Activated naive CD4-positive, alpha-beta T cell (primary cell): ENCODE results near the gene MRPL23.

Experiments
- DNase-seq, 4 experiments: peaks; one replicate each; lab custom pipeline; 2025; lab: John Stamatoyannopoulos, UW

MRPL23 gene

DNA sequence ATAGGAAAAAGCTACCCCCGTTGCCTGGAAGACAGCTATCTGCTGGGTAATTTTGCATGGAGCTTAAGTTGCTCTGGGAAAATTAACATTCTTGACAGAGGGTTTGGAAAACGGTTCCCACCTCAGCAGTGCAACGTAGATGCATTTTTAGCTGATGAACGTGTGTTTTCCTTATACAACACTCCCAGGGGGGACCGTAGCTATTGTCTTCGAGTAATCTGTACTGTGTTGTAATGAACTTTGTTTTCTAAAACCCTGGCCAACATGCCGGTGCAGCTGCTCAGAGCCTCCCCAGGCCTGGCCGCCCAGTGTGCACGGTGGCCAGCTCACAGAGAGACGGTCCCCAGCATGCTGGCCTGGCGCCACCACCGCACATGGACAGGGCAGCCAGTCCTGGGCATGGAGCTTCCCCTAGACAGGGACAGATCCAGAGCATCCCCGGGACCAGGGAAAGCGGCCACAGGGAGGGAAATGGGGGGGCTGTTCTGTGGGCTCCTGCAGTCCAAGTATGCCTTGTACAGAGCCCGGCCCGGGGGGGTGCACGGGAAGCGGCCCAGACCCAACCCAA, 25.5 kb upstream of the MRPL23 start:
- DNase-seq, result no peak

DNA sequence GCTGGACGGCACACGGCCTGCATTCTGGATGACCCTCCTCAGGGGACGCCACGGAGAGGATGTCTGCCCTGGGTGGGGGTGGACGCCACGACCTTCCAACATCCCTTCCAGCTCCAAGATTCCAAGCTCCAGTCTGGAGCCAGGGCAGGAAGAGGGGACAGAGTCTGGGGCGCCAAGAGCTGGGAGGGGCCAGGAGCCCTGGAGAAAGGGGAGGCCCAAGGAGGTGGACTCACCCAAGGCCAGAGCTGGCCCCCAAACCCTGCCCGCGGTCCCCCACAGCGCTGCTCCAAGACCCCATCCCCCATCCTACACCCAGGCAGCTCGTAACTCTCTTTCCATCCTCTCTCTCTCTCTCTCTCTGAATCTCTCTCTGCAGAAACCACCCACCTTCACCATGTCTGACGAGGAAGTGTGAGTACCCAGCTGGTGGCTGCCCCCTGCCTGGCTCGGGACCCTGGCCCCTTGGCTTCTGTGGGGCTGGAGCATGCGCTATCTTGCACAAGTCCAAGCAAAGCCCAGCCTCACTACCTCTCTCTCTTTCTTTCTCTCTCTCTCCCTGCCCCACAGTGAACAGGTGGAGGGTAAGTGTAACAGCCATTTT, 24.6 kb upstream of the MRPL23 start:
- DNase-seq, result no peak

DNA sequence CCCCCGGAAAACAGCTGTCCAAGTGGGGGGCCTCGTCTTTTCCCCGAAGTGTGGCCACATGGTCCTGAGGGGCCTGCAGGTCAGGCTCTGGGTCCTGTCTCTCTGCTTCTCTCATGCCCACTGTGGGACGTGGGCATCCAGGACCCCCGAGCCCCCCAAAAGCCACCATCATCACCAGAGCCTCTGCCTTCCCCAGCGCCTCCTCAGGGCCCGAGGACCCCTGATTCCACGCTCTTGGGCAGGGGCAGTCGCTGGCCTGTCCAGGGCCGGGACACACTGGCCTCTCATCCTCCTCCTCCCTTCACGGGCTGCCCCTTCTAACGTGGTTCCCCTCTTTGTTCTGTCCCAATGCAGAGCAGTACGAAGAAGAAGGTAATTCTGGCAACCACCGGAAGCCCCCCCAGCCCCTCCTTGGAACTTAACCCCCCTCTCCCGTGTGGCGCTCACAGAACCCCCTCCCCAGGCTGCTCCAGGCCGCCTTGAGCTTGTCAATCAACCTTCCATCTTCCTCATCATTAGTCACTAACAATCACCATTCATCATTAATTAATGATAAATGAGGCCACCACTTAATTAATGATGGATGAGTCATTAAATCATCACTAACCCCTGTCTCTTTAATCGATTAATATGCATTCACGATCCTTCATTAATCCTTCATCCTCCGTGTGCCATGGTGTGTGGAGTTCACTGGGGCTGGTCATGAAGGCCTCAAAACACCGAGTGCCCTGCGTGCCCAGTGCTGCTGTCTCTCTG, 23.8 kb upstream of the MRPL23 start:
- no peak for DNase-seq

DNA sequence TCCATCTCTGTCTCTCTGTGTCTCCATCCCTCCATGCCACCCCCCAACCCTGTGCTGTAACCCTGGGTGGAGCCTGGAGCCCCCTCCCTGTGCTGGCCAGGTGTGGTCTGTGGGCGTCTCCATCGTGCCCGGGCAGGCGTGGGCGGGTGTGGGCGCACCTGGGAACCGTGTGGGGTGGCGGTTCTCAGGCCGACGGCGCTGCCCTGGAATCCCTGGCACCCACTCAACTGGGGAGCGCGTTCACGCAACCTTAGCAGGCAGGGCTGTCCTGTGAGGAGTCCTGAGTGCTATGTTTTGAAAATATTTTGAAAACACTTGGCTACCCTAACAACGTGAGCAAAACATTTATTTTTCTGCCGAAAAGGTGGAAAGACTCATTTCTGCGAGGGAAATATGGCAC, 23.0 kb upstream of the MRPL23 start:
- no peak for DNase-seq

DNA sequence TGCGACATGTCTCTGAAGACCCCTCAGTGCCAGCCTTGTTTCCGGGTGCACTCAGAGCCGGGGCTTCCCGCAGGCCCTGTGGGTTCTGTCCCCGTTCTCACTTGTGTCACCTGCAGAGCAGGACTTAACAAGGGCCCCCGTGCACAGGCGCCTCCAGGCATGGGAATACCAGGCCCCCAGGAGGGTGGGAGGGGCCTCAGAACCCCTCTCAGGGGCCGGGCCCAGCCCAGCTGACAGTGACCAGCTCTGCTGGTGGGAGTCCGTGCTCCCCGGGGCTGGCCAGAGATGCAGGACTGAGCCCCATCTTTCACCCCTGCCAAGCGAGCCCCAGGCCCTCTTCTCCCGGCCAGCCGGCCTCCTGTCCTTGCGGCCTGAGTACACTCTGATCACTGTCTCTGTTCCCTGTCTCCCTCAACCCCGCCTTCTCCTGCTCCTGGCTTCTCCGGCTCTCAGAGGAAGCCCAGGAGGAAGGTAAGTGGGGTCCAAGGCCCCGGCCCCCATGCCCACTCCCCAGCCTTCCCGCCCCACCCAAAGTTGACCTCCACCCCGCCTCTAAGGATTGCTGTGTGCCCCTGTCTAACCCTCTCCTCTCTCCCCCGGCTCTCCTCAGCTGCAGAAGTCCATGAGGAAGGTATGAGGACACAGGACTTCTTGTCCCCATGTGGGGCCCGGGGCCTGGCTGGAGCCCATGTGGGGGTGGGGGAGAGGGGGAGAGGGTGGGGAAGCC, 22.3 kb upstream of the MRPL23 start:
- no peak for DNase-seq

DNA sequence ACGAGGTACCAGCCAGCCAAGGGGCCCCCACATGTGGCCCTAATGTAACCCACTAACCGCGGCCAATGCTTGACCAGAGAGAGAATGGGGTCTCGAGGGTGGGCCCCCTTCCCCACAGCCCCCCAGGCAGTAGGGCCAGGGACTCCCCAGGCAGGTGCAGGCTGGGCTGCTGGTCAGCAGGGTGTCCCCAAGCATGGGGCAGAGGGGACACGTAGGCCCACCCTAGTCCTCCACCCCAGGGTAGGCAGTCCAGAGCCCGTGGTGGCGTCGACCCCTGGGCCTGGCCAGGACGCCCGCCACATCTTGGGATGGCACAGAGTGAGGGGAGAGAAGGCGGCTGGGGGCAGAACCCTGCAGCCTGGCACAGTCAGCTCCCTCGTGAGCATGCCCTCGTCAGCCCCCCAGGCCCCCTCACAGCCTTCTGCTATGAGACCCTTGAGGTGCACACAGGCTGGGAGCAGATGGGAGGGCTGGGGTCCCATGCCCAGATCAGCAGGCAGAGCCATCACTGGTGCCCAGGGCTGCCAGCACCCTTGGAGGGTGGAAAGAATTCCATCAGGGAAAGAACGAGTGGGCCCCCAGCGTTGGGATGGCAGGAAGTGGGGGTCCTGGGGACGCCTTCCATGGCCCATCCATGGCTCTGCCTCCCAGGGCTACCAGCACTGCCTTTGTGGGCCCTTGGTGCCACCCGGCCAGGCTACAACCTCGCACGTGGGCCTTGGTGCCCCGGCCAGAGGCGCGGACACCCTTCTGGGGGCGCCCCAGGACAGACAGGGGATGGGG, 21.6 kb upstream of the MRPL23 start:
- no peak for DNase-seq

DNA sequence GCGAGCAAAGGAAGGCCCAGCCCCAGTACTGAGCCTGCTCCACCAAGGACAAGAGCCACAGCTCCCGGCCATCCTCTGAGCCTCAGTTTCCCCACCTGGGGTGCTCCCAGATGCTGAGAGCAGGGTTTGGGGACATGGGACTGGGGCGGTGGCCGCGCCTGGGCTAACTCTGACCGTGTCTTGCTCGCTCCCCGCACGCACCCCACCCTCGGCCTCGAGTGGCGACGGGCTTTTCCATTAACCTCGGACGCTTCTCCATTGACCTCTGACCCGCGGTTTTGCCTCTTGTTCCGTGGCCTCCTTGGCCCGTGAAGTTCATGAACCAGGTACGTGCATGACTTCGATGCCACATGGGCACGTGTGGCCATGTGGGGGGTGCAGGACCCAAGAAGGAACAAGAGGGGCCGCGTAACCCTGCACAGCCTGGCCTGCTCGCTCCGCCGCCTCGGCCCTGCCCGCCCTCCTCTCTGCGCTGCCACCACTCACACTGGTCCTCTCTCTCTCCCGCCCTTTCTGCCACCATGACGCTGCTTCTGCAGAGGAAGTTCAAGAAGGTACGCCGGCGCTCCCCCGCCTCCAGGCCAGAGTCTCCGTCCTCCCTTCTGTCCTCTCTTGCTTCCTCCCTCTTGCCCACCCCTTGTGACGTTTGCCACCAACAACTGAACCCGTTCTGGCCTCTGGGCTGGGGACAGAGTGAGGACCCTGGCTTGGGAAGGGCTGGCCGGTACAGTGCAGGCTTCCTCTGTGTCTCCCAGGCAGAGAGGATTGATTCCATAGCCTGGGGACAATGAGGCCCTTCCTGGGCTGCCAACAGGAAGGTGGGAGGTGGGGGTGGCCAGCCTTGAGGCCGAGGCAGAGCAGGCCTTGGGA, 20.7 kb upstream of the MRPL23 start:
- DNase-seq, result no peak

DNA sequence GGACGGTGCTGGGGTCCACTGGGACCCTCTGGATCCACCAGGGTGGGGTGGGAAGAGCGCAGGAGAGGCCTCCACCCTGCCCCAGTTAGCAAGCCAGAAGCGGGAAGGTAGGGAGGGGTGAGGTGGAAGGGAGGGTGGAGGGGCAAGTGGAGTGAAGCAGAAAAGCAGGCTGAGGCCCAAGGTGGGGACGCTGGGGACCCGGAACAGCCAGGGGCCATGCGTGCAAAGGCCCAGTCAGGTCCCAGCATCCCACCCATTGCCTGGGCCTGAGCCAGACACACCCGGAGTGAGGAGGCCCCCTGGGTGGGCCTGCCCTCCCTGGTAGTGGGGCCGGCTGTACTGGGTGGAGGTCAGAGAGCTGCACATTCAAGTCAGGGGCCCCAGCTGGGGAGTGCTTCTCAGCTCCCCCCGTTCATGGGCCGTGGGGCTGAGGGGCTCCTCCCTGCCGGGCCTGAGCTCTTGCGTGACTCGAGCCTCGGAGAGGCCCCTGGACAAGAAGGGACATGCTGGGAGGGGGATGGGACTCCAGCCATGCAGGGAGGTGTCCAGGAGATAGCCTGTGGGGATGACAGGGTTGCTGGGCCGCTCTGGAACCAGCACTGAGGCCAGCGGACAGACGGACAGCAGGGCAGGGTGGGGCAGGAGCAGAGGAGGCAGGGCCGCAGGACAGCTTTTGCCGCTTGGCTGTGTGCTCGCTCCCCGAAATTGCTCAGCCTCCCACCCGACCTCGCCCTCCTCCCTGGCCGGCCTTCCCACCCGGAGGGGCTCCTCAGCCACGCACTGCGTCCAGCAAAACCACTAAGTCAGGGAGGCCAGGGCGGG, 19.9 kb upstream of the MRPL23 start:
- no peak for DNase-seq

DNA sequence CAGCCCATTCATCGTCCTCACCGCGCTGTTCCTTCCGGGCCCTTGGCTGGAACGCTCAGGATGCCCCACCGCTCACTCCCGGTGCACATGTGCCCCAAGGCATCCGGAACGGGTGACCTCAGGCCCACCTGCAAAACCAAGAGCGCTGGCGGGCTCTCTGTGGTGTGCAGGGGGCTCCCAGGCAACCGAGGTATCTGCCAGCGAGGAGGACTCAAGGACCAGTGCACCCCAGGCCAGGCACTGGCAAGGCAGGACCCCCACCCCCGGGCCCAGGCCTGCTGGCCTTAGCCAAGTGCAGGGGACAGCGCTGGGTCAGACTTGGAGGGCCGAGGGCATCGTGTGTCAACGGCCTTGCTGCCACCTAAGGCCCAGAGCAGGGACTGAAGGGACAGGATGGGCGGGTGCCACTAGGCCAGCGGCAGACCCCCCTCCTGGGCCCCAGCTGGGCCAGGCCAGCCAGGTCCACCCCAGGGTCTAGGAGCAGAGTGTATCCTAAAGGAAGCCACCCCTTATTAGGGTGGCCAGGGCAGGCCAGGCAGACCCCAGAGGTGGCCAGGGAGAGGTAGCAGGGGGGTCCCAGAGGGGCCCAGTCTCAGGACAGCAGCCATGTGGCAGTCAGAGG, 19.2 kb upstream of the MRPL23 start:
- no peak for DNase-seq

DNA sequence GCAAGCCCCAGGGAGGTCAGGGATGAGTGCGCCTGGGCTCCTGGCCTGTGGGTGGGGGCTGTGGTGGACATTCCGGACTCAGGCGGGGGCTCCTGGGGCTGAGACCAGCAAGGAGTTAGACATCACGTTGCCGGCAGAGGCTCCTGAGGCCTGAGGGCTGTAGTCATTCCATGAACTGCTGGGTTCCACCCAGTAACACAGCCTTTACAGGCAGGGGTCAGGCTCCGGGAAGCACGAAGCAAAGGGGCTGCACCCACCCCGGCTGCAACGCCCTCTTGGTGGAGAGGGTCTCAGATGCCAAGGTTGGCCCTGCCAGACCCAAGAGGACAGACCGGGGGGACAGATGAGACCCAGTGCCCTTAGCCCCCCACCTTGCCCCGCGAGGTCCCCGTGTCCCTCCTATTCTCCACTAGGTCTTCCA, 18.7 kb upstream of the MRPL23 start:
- DNase-seq, result no peak

DNA sequence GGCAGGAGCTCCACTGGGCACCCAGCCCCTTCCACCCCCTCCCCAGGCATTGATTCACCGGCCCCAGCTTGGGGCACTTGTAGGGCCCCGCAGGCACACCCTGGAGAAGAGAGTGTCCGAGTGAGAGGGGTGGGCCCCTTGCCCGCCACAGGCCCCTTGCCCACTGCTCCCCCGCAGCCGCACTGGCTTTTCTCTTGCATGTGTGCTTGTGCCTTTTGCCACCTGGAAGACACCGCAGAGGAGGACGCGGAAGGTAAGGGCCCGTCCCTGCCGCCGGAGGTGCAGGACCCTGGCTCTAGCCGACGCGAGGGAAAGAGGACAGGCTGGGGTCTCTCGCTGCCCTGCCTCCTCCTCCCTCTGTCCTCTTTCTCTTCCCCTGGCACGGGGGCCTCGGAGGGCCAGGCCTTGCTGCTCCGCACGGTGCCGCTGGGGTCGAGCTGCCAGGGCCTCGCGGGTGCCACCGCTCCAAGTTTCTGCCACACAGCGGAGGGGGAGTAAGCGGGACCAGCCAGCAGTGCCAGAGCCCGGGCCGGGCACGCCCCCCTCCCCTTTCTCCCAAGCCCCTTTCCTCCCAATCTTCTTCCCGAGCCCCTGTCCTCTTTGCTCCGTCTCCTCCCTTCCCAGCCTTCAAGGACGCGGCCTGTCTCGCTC, 18.1 kb upstream of the MRPL23 start:
- no peak for DNase-seq

DNA sequence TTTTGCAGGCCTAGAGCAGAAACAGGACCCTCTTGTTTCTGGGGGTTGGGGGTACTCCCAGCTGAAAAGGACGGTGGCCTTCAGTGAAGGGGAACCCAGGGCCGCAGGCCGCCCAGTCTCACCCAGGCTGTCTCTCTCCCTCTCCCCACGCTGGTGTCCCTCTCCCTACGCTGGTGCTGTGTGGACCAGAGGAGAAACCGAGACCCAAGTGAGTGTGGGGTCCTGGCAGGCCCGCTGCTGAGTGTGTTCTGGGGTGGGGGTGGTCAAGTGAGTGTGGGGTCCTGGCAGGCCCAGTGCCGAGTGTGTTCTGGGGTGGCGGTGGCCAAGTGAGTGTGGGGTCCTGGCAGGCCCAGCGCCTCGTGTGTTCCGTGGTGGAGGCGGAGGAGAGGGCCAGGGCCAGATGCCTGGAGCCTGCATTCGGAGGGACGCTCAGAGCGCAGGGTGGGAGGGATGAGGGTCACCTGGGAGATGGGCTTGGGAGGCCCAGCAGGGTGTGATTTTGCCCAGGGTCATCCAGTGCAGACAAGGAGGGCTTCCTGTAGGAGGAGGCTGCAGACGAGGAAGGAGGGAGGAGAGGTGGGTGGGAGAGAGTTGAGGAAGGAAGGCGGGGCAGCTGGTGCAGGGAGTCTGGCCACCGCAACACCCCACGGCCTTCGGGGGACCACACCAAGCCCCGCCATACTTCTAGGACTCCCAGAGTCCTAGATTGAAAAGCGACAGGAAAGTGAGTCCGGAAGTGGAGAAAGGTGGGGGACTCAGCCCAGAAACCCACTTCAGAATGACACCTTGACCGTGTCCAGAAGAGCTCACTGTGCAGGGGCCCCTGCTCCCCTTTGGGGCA, 17.3 kb upstream of the MRPL23 start:
- DNase-seq, result no peak

DNA sequence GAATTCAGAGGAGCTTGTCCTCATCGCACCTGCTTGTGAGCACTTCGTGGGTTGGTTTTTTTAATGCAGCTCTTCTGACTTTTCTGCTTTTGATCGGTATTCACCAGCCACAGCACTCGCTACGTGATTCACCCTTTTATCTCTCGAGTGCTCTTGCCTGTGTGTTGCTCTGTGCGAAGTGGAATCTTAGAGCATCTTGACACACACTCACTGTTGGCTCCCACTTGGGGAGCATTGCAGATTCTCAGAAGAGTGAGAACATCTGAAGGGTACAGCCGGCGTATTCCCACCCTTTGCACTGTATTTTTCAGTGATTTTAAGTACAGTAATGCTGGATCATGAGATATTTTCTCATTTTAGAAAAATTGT, 16.7 kb upstream of the MRPL23 start:
- no peak for DNase-seq

DNA sequence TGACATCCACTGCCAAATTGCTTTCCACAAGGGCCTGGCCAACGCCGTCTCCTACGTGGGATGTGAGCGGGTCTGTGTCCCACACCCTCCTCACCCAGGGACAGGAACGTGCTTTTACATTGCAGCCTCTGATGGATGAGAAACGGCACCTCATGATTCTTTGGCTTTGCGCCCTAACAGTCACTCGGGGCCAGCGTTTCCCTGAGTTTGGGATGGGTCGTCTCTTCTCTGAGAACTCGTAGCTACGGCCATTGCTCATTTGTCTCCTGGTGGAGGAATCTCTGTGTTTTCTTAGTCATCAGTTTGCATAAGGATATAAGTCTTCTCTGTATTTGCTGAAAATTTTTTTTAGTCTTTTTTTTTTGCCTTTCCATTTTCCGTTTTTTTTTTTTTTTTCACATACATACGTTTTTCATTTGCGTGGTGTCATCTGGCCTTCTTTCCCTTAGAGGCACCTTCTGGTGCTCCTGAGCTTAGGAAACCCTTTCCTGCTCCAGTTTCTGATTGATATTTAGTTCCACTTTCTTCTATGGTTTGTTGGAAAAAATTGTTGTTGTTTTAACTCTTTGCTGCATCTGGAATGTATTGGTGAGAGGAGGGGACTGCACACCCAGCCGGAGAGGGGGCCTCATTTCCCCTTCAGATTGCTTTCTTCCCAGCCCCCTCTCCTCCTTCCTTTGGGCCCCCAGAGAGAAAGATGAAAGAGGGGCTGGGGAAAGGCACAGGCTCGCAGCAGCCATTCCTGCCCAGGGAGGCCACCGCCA, 15.6 kb upstream of the MRPL23 start:
- no peak for DNase-seq

DNA sequence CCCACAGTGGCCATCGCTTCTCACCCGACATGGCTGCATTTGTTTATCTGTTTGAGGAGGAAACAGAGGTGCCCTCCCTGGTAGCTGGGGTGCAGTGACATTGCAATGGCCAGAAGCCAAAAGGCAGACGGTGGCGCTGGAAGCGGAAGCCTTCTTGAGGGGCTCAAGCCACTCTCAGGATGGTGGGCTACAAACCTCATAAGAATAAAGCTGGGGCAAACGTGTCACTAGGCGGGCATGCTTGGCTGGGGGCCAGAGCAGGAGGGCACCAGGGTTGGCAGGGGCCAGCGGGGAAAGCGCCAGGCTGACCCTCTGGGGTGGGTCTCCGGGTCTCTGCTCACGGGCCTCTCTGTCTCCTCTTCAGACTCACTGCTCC, 15.0 kb upstream of the MRPL23 start:
- no peak for DNase-seq

DNA sequence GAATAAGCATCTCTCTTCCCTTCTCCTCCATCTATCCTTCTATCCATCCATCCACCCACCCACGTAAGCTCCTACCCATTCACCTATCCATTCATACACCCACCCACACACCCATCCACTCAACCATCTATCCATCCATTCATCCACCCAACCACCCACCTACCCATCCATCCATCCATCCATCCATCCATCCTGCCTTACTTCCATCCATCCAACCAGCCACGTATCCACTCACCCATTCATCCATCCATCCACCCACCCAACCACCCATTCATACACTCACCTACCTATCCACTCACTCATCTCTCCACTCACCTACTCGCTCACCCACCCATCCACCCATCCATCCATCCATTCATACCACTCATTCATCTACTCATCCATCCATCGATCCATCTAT, 14.5 kb upstream of the MRPL23 start:
- DNase-seq, result no peak

DNA sequence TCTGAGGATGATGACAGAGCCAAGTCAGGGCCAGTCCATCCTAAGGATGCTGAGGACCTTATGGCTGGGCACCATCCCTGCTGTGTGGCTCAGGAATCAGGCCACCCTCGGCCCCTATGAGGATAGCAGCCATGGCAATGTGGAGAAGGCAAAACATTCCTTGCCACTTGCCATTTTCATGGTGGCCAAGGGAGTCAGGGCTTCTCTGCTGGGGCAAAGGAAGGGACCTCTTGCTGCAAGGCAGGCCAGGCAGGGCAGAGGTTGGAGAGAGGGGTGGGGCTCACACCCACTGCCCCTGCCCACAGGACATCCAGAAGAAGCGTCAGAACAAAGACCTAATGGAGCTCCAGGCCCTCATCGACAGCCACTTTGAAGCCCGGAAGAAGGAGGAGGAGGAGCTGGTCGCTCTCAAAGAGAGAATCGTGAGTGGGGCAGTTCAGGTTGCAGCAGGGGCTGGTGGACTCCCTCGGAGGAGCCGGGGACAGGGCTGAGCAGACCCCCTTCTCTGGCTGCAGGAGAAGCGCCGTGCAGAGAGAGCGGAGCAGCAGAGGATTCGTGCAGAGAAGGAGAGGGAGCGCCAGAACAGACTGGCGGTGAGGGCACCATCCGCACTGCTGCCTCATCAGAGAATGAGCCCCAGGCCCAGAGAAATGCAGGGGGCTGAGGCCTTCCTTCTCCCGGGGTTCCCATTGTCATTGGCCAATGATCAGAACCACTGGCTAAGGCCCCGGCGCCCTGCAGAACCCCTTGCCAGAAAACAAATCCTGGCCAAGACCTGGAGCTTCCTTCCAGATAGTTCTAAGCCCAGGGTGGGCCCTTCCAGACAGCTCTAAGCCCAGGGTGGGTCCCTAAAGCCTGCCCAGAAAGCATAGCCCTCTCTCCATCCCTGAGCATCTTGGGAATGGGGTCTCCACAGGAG, 13.5 kb upstream of the MRPL23 start:
- DNase-seq, result no peak
